Measurements from ENCODE around the gene LKAAEAR1. TPM values are rescaled to one million over a fixed set of nuclear protein-coding genes. Genes with fewer than 3 reads are reported as not detected.
"Not testable (repeated sequence)": the region's sequence is repeated elsewhere in the genome, so short reads cannot be mapped to it uniquely, and the experiment has no call there.

Gene LKAAEAR1
- total and polyA plus RNA-seq, 2 experiments from 2014 or later = 1.2 TPM; not detected in 1

GRCh38 chr20:64130271-64130670 is 46.1 kb upstream of the LKAAEAR1 start:
- H3K79me2 ChIP-seq = no peaks in the 10 kb centered on the region
- no peaks in the 10 kb centered on the region for H3K4me1 ChIP-seq (ENCODE audit: insufficient read depth)
- TF ChIP-seq EZH2phosphoT487 (IDR thresholded peaks at IDR 0.05; ENCODE audit: low read depth, severe bottlenecking, unreplicated experiment) (no peak), EZH2 (IDR thresholded peaks at IDR 0.05; ENCODE audit: borderline replicate concordance) (no peak), CTCF (IDR thresholded peaks at IDR 0.05; ENCODE audit: poor library complexity) (no peak)
- peaks cover 3% of the 10 kb centered on the region for H3K27me3 ChIP-seq
- WGBS (ENCODE audit: low lambda C conversion rate, missing lambda C conversion rate) = 81% methylated on average over 5 of the region's 5 CpGs
- H3K4me2 ChIP-seq = no peak overlapping the region
- H4K20me1 ChIP-seq (ENCODE audit: insufficient read depth, poor library complexity, severe bottlenecking) = no peaks in the 10 kb centered on the region
- DNase-seq (ENCODE audit: low spot score) = no peak
- H3K9me2 ChIP-seq (replicated peaks; ENCODE audit: insufficient read depth) = no peaks in the 10 kb centered on the region
- H3K36me3 ChIP-seq (replicated peaks; ENCODE audit: insufficient read depth, low read depth) = no peaks in the 10 kb centered on the region
- no peak overlapping the region for H3K4me3 ChIP-seq
- no peak overlapping the region for H3K27ac ChIP-seq
- no peak overlapping the region for H2AFZ ChIP-seq
- no peaks in the 10 kb centered on the region for H3K9me3 ChIP-seq (ENCODE audit: low read depth)

GRCh38 chr20:64129146-64129782 is 45.1 kb upstream of the LKAAEAR1 start:
- no peak for DNase-seq (ENCODE audit: low spot score)
- Histone ChIP-seq H3K36me3 (replicated peaks; ENCODE audit: insufficient read depth, low read depth) (no peaks in the 10 kb centered on the region), H4K20me1 (ENCODE audit: insufficient read depth, poor library complexity, severe bottlenecking) (no peaks in the 10 kb centered on the region), H3K4me1 (ENCODE audit: insufficient read depth) (no peaks in the 10 kb centered on the region), H3K27ac (no peak overlapping the region), H3K4me3 (no peak overlapping the region), H3K9me2 (replicated peaks; ENCODE audit: insufficient read depth) (no peaks in the 10 kb centered on the region), H3K4me2 (no peak overlapping the region), H2AFZ (no peak overlapping the region), H3K9me3 (ENCODE audit: low read depth) (no peaks in the 10 kb centered on the region), H3K27me3 (peaks cover 3% of the 10 kb centered on the region), H3K79me2 (no peaks in the 10 kb centered on the region)
- TF ChIP-seq EZH2phosphoT487 (IDR thresholded peaks at IDR 0.05; ENCODE audit: low read depth, severe bottlenecking, unreplicated experiment) (no peak), EZH2 (IDR thresholded peaks at IDR 0.05; ENCODE audit: borderline replicate concordance) (no peak), CTCF (IDR thresholded peaks at IDR 0.05; ENCODE audit: poor library complexity) (no peak)
- WGBS (ENCODE audit: low lambda C conversion rate, missing lambda C conversion rate) = 86% methylated on average over 11 of the region's 11 CpGs

GRCh38 chr20:64123517-64123916 is 39.3 kb upstream of the LKAAEAR1 start:
- H3K27ac ChIP-seq; H3K9me3 ChIP-seq (ENCODE audit: low read depth); H2AFZ ChIP-seq; H3K36me3 ChIP-seq (replicated peaks; ENCODE audit: insufficient read depth, low read depth); H3K9me2 ChIP-seq (replicated peaks; ENCODE audit: insufficient read depth); H3K79me2 ChIP-seq; H4K20me1 ChIP-seq (ENCODE audit: insufficient read depth, poor library complexity, severe bottlenecking); H3K4me3 ChIP-seq; H3K4me2 ChIP-seq; H3K4me1 ChIP-seq (ENCODE audit: insufficient read depth); DNase-seq (ENCODE audit: low spot score): not testable (repeated sequence)
- peaks cover 20% of the 10 kb centered on the region for H3K27me3 ChIP-seq
- 88% methylated on average over 11 of the region's 11 CpGs for WGBS (ENCODE audit: low lambda C conversion rate, missing lambda C conversion rate)

- not testable (repeated sequence) for H3K27ac ChIP-seq; H3K4me1 ChIP-seq (ENCODE audit: insufficient read depth); H4K20me1 ChIP-seq (ENCODE audit: insufficient read depth, poor library complexity, severe bottlenecking); H3K79me2 ChIP-seq; H3K4me3 ChIP-seq; H3K9me2 ChIP-seq (replicated peaks; ENCODE audit: insufficient read depth); H2AFZ ChIP-seq; DNase-seq (ENCODE audit: low spot score); H3K4me2 ChIP-seq; H3K9me3 ChIP-seq (ENCODE audit: low read depth); H3K36me3 ChIP-seq (replicated peaks; ENCODE audit: insufficient read depth, low read depth)
- 91% methylated on average over 11 of the region's 11 CpGs for WGBS (ENCODE audit: low lambda C conversion rate, missing lambda C conversion rate)
- peaks cover 19% of the 10 kb centered on the region for H3K27me3 ChIP-seq
These were observed 38.7 kb upstream of the LKAAEAR1 start for GRCh38 chr20:64122927-64123326.

All from hepatocyte (in vitro differentiated cells).